Measurements from ENCODE around the gene KIF21B.

The KIF21B gene

GRCh38 chr1:201066986-201067385, 43.5 kb upstream of the KIF21B start:
- CTCF ChIA-PET, result interaction anchor here (1.0 kb wide), 1 partner anchor 8 kb away, joined by 3 read pairs; no protein-coding TSS in a partner anchor
- TF ChIP-seq, protein P1, sequence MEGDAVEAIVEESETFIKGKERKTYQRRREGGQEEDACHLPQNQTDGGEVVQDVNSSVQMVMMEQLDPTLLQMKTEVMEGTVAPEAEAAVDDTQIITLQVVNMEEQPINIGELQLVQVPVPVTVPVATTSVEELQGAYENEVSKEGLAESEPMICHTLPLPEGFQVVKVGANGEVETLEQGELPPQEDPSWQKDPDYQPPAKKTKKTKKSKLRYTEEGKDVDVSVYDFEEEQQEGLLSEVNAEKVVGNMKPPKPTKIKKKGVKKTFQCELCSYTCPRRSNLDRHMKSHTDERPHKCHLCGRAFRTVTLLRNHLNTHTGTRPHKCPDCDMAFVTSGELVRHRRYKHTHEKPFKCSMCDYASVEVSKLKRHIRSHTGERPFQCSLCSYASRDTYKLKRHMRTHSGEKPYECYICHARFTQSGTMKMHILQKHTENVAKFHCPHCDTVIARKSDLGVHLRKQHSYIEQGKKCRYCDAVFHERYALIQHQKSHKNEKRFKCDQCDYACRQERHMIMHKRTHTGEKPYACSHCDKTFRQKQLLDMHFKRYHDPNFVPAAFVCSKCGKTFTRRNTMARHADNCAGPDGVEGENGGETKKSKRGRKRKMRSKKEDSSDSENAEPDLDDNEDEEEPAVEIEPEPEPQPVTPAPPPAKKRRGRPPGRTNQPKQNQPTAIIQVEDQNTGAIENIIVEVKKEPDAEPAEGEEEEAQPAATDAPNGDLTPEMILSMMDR (conservative IDR thresholded peaks at IDR 0.05; ENCODE audit: low read depth), result no peak
- DNase-seq (ENCODE audit: low spot score), result no peak
- no peak overlapping the region for H3K27ac ChIP-seq
- POLR2A ChIA-PET (ENCODE audit: low non-redundant PET), result no interaction called here

- no peak for DNase-seq (ENCODE audit: low spot score)
- POLR2A ChIA-PET (ENCODE audit: low non-redundant PET), result no interaction called here
- CTCF ChIA-PET, result interaction anchor here (0.7 to 1.1 kb wide), 3 partner anchors 16 to 93 kb away, joined by 3 to 4 read pairs (median 3); no protein-coding TSS in a partner anchor
- TF ChIP-seq, protein P1 (conservative IDR thresholded peaks at IDR 0.05; ENCODE audit: low read depth), result no peak
- H3K27ac ChIP-seq, result no peak overlapping the region
These were observed 42.2 kb upstream of the KIF21B start for GRCh38 chr1:201065686-201066085.

- TF ChIP-seq, protein P1 (conservative IDR thresholded peaks at IDR 0.05; ENCODE audit: low read depth), result no peak
- no peak for DNase-seq (ENCODE audit: low spot score)
- no peak overlapping the region for H3K27ac ChIP-seq
- CTCF ChIA-PET, result interaction anchor here (0.7 to 1.1 kb wide), 4 partner anchors 17 to 93 kb away, joined by 3 to 4 read pairs (median 3); no protein-coding TSS in a partner anchor
- POLR2A ChIA-PET (ENCODE audit: low non-redundant PET), result no interaction called here
These were observed 41.3 kb upstream of the KIF21B start for GRCh38 chr1:201064806-201065205.

- no peak for DNase-seq (ENCODE audit: low spot score)
- ChIA-PET CTCF (no interaction called here), POLR2A (ENCODE audit: low non-redundant PET) (no interaction called here)
- TF ChIP-seq, protein P1 (conservative IDR thresholded peaks at IDR 0.05; ENCODE audit: low read depth), result no peak
- H3K27ac ChIP-seq, result no peak overlapping the region
These were observed 39.6 kb upstream of the KIF21B start for GRCh38 chr1:201063145-201063544.

- TF ChIP-seq, protein P1 (conservative IDR thresholded peaks at IDR 0.05; ENCODE audit: low read depth), result no peak
- ChIA-PET CTCF (no interaction called here), POLR2A (ENCODE audit: low non-redundant PET) (no interaction called here)
- DNase-seq (ENCODE audit: low spot score), result no peak
- H3K27ac ChIP-seq, result no peak overlapping the region
These were observed 39.1 kb upstream of the KIF21B start for GRCh38 chr1:201062511-201063091.

DNA sequence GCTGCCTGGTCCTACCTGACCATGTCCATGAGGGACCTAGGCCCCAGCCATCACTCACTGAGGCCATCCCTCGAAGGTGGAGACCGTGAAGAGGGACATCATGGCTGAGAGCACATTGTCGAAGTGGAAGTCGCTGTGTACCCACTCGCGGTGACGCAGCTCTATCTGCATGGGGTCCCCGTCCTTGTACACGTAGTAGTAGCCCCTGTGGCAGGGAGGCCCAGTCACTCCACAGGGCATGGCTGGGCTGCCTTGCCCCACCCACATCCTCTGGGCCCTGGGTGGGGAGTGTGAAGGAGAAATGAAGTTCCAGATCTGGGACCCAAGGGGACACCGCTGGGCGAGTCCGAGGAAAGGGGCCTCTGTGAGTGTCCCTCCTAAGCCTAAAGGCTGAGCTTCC, 38.4 kb upstream of the KIF21B start:
- TF ChIP-seq, protein P1 (conservative IDR thresholded peaks at IDR 0.05; ENCODE audit: low read depth), result no peak
- ChIA-PET CTCF (no interaction called here), POLR2A (ENCODE audit: low non-redundant PET) (no interaction called here)

More for the DNA sequence above, 38.4 kb upstream of the KIF21B start:
- H3K27ac ChIP-seq, result no peak overlapping the region
- DNase-seq (ENCODE audit: low spot score), result no peak

All from RWPE1 (cell line).